ENCODE measurements around the gene MPST.

Gene MPST

DNA sequence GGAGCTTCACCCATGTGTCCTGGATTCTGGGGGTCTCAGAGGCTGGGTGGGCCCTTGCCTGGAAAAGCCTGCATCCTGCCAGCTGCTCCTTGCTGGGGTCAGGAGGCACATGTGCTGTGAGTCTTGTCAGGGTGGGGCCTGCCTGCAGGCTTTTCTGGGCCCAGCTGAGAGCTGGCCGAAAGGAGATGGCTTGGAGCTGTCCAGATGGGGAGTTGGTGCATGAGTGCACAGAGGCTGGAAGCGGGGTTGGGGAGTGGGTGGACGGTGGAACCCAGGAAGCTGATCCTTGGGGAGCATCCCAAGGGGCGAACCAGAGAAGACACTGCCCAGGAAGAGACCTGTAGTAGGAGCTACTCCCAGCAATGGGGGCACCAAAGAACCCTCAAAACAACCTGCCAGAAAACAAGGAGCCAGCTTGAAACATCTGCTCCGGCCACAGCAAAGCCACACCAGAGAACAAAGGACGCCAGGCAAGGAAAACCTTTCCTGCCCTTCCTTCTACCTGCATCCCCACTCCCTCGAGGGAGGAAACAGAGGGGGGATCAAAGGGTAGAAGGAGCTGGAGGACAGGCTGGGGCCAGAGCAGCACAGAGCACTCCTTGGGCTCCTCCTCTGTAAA lies 23.8 kb downstream of the MPST start:
- H4K20me1 ChIP-seq (ENCODE audit: insufficient read depth, low read length): no peaks in the 10 kb centered on the region
- H3K79me2 ChIP-seq (ENCODE audit: low read length): no peaks in the 10 kb centered on the region
- H3K4me1 ChIP-seq (ENCODE audit: low read length): peaks cover 23% of the 10 kb centered on the region
- no peaks in the 10 kb centered on the region for H3K36me3 ChIP-seq (replicated peaks; ENCODE audit: low read depth, low read length)
- no peak overlapping the region for H3K27ac ChIP-seq (ENCODE audit: low read length)
- peaks cover 13% of the 10 kb centered on the region for H3K27me3 ChIP-seq (ENCODE audit: low read depth, low read length)
- H2AFZ ChIP-seq (ENCODE audit: low read depth, low read length): 0 out of 2 replicates have a peak overlapping the region, but pooled peaks have one; percentile 8
- H3K9me3 ChIP-seq (ENCODE audit: insufficient read depth, low read length): no peaks in the 10 kb centered on the region
- no peak overlapping the region for H3K9ac ChIP-seq (ENCODE audit: low read length)
- TF ChIP-seq EZH2phosphoT487 (IDR thresholded peaks at IDR 0.05; ENCODE audit: low read depth) (no peak), CTCF (IDR thresholded peaks at IDR 0.05; ENCODE audit: low read depth, low read length) (no peak)
- no peak overlapping the region for H3K4me3 ChIP-seq (ENCODE audit: low read length)
- H3K4me2 ChIP-seq (ENCODE audit: low read length): peak overlapping the region; percentile 62; the same call in 1 of the 2 replicates

DNA sequence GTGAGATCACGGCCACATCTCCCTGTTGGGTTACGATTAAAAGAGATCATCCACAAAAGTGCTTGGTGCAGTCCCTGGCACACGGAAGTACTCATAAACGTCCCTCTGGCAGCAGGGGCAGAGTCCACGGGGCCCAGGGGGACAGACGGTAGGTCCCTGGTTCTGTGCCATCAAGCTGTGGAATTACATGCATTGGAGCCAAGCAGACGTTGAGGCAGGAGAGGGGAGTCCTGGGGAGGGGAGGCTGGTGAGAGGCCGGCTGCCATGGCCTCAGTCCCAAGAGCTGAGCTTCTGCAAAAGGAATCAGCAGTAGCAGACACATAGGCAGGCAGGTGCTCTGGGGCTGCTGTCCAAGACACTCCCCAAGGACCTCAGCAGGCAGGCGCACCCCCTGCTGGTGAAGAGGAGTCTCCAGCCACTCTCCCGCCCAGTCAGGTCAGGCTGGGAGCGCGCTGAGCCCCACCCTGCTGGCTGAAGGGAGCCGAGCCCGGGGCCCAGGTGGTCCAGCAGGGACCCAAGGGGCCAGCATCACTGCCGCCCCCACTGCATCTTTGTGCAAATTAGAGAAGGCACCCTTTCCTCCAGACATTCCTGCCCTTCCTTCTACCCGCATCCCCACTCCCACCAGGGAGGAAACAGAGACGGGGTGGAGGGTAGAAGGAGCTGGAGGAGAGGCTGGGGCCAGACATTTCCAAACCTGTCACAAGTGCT lies 24.4 kb downstream of the MPST start:
- H3K4me2 ChIP-seq (ENCODE audit: low read length): peak overlapping the region; percentile 62
- H3K9me3 ChIP-seq (ENCODE audit: insufficient read depth, low read length): no peaks in the 10 kb centered on the region
- peak overlapping the region; percentile 33 for H2AFZ ChIP-seq (ENCODE audit: low read depth, low read length)
- H3K4me1 ChIP-seq (ENCODE audit: low read length): peaks cover 23% of the 10 kb centered on the region
- peaks cover 13% of the 10 kb centered on the region for H3K27me3 ChIP-seq (ENCODE audit: low read depth, low read length)
- H3K4me3 ChIP-seq (ENCODE audit: low read length): peak overlapping the region; percentile 40
- H3K27ac ChIP-seq (ENCODE audit: low read length): no peak overlapping the region
- TF ChIP-seq EZH2phosphoT487 (IDR thresholded peaks at IDR 0.05; ENCODE audit: low read depth) (no peak), CTCF (IDR thresholded peaks at IDR 0.05; ENCODE audit: low read depth, low read length) (peak; percentile 91)
- no peaks in the 10 kb centered on the region for H3K36me3 ChIP-seq (replicated peaks; ENCODE audit: low read depth, low read length)
- no peaks in the 10 kb centered on the region for H4K20me1 ChIP-seq (ENCODE audit: insufficient read depth, low read length)
- no peak overlapping the region for H3K9ac ChIP-seq (ENCODE audit: low read length)
- no peaks in the 10 kb centered on the region for H3K79me2 ChIP-seq (ENCODE audit: low read length)

GRCh38 chr22:37044634-37045625 lies 25.4 kb downstream of the MPST start:
- Histone ChIP-seq H3K27ac (ENCODE audit: low read length) (no peak overlapping the region), H3K4me1 (ENCODE audit: low read length) (peaks cover 23% of the 10 kb centered on the region), H3K9ac (ENCODE audit: low read length) (no peak overlapping the region), H3K4me3 (ENCODE audit: low read length) (no peak overlapping the region), H3K4me2 (ENCODE audit: low read length) (peak overlapping the region; percentile 62), H3K36me3 (replicated peaks; ENCODE audit: low read depth, low read length) (no peaks in the 10 kb centered on the region), H4K20me1 (ENCODE audit: insufficient read depth, low read length) (no peaks in the 10 kb centered on the region), H3K79me2 (ENCODE audit: low read length) (no peaks in the 10 kb centered on the region), H3K9me3 (ENCODE audit: insufficient read depth, low read length) (no peaks in the 10 kb centered on the region), H3K27me3 (ENCODE audit: low read depth, low read length) (0 out of 2 replicates have a peak, but pooled peaks cover 5% of the 10 kb centered on the region), H2AFZ (ENCODE audit: low read depth, low read length) (peak overlapping the region; percentile 25; the same call in 1 of the 2 replicates)
- TF ChIP-seq CTCF (IDR thresholded peaks at IDR 0.05; ENCODE audit: low read depth, low read length): no peak
- no peak for TF ChIP-seq EZH2phosphoT487 (IDR thresholded peaks at IDR 0.05; ENCODE audit: low read depth)

Data from OCI-LY3 (cell line).